Effector memory CD4-positive, alpha-beta T cell (primary cell): Measurements from ENCODE around the gene ENTPD7.
"Not testable (repeated sequence)": the region's sequence is repeated elsewhere in the genome, so short reads cannot be mapped to it uniquely, and the experiment has no call there.

Experiments
- DNase-seq, 3 donors: peaks; one replicate each; pipeline ENCODE4 v3.0.0-alpha.2; 2020
- H3K27ac ChIP-seq: 2 replicates; pipeline ENCODE4 v1.7.0; 2013; ENCODE audit warnings: mild to moderate bottlenecking, low read length, moderate library complexity; ENCODE audit not compliant: insufficient read depth, poor library complexity, severe bottlenecking
- H3K27me3 ChIP-seq: replicated peaks from 2 replicates; pipeline ENCODE4 v1.7.0; 2013; ENCODE audit warnings: mild to moderate bottlenecking, low read length; ENCODE audit not compliant: insufficient read depth, control insufficient read depth, poor library complexity, severe bottlenecking
- H3K36me3 ChIP-seq: 2 replicates; pipeline ENCODE4 v1.7.0; 2013; ENCODE audit warnings: mild to moderate bottlenecking, low read length, moderate library complexity; ENCODE audit not compliant: control insufficient read depth, insufficient read depth
- H3K4me1 ChIP-seq: 2 replicates; pipeline ENCODE4 v1.7.0; 2013; ENCODE audit warnings: low read length, mild to moderate bottlenecking; ENCODE audit not compliant: control insufficient read depth, insufficient read depth, poor library complexity, severe bottlenecking
- H3K4me3 ChIP-seq: 2 replicates; pipeline ENCODE4 v1.7.0; 2013; ENCODE audit warnings: low read length, low read depth, mild to moderate bottlenecking; ENCODE audit not compliant: insufficient read depth, poor library complexity, severe bottlenecking
- H3K9me3 ChIP-seq: 2 replicates; pipeline ENCODE4 v1.7.0; 2013; ENCODE audit warnings: mild to moderate bottlenecking, low read length, moderate library complexity; ENCODE audit not compliant: control insufficient read depth

ENTPD7 gene

GRCh38 chr10:99740933-99741559, 81.7 kb downstream of the ENTPD7 start:
- H3K36me3 ChIP-seq = peaks cover 79% of the 10 kb centered on the region
- no peak for DNase-seq
- no peaks in the 10 kb centered on the region for H3K27me3 ChIP-seq
- H3K4me3 ChIP-seq = no peak overlapping the region
- H3K27ac ChIP-seq = no peak overlapping the region
- no peaks in the 10 kb centered on the region for H3K4me1 ChIP-seq
- no peaks in the 10 kb centered on the region for H3K9me3 ChIP-seq

GRCh38 chr10:99742254-99742653, 82.9 kb downstream of the ENTPD7 start:
- Histone ChIP-seq H3K4me3 (no peak overlapping the region), H3K27me3 (no peaks in the 10 kb centered on the region), H3K4me1 (no peaks in the 10 kb centered on the region), H3K27ac (no peak overlapping the region), H3K9me3 (no peaks in the 10 kb centered on the region), H3K36me3 (peaks cover 77% of the 10 kb centered on the region)
- no peak for DNase-seq

GRCh38 chr10:99742701-99743100, 83.4 kb downstream of the ENTPD7 start:
- Histone ChIP-seq H3K9me3 (no peaks in the 10 kb centered on the region), H3K4me1 (no peaks in the 10 kb centered on the region), H3K27me3 (no peaks in the 10 kb centered on the region), H3K27ac (no peak overlapping the region), H3K4me3 (no peak overlapping the region), H3K36me3 (peaks cover 77% of the 10 kb centered on the region)
- DNase-seq = no peak

GRCh38 chr10:99743841-99744240, 84.5 kb downstream of the ENTPD7 start:
- no peaks in the 10 kb centered on the region for H3K9me3 ChIP-seq
- DNase-seq = no peak
- no peak overlapping the region for H3K27ac ChIP-seq
- H3K27me3 ChIP-seq = no peaks in the 10 kb centered on the region
- peaks cover 80% of the 10 kb centered on the region for H3K36me3 ChIP-seq
- H3K4me3 ChIP-seq = no peak overlapping the region
- no peaks in the 10 kb centered on the region for H3K4me1 ChIP-seq

- H3K27ac ChIP-seq, DNase-seq, H3K27me3 ChIP-seq, H3K4me3 ChIP-seq, H3K9me3 ChIP-seq, H3K4me1 ChIP-seq: not testable (repeated sequence)
- peaks cover 74% of the 10 kb centered on the region for H3K36me3 ChIP-seq
Observed at GRCh38 chr10:99746166-99746565, 86.9 kb downstream of the ENTPD7 start.

GRCh38 chr10:99748823-99749451, 89.6 kb downstream of the ENTPD7 start:
- Histone ChIP-seq H3K27ac (no peak overlapping the region), H3K4me1 (no peaks in the 10 kb centered on the region), H3K36me3 (peaks cover 57% of the 10 kb centered on the region), H3K4me3 (no peak overlapping the region), H3K27me3 (no peaks in the 10 kb centered on the region), H3K9me3 (no peaks in the 10 kb centered on the region)
- DNase-seq = no peak

- DNase-seq = no peak
- Histone ChIP-seq H3K27me3 (no peaks in the 10 kb centered on the region), H3K27ac (no peak overlapping the region), H3K4me3 (no peak overlapping the region), H3K9me3 (no peaks in the 10 kb centered on the region), H3K4me1 (no peaks in the 10 kb centered on the region), H3K36me3 (peaks cover 60% of the 10 kb centered on the region)
Observed at GRCh38 chr10:99750641-99751040, 91.3 kb downstream of the ENTPD7 start.

GRCh38 chr10:99754670-99755069, 95.4 kb downstream of the ENTPD7 start:
- Histone ChIP-seq H3K4me3 (no peak overlapping the region), H3K4me1 (no peaks in the 10 kb centered on the region), H3K27ac (no peak overlapping the region), H3K27me3 (no peaks in the 10 kb centered on the region), H3K36me3 (peaks cover 54% of the 10 kb centered on the region), H3K9me3 (no peaks in the 10 kb centered on the region)
- no peak for DNase-seq
